ENCODE results near the gene STN1.

STN1 gene

DNA sequence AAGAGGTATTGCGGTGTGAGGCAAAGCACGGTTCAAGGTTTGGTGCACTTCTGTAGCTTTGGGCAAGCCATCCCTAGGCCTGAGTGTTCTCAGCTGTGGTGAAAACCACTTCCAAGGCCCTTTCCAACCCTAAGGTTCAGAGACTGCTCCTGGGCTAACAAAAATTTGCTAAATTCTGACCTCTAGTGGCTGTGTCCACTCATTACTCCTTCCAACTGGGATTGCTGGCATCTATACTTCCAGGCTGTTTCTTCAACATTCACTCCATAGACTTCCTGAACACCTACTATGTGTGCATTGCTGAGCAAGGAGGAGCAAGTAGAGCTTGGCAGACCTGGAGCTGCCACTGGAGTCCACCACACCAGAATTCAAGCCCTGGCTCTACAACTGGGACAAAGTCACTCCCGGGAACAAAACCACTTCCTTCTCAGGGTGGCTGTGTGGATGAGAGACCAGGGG lies 33.3 kb downstream of the STN1 start:
- TF ChIP-seq, protein P1, sequence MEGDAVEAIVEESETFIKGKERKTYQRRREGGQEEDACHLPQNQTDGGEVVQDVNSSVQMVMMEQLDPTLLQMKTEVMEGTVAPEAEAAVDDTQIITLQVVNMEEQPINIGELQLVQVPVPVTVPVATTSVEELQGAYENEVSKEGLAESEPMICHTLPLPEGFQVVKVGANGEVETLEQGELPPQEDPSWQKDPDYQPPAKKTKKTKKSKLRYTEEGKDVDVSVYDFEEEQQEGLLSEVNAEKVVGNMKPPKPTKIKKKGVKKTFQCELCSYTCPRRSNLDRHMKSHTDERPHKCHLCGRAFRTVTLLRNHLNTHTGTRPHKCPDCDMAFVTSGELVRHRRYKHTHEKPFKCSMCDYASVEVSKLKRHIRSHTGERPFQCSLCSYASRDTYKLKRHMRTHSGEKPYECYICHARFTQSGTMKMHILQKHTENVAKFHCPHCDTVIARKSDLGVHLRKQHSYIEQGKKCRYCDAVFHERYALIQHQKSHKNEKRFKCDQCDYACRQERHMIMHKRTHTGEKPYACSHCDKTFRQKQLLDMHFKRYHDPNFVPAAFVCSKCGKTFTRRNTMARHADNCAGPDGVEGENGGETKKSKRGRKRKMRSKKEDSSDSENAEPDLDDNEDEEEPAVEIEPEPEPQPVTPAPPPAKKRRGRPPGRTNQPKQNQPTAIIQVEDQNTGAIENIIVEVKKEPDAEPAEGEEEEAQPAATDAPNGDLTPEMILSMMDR (IDR thresholded peaks at IDR 0.05): peak; percentile 75

DNA sequence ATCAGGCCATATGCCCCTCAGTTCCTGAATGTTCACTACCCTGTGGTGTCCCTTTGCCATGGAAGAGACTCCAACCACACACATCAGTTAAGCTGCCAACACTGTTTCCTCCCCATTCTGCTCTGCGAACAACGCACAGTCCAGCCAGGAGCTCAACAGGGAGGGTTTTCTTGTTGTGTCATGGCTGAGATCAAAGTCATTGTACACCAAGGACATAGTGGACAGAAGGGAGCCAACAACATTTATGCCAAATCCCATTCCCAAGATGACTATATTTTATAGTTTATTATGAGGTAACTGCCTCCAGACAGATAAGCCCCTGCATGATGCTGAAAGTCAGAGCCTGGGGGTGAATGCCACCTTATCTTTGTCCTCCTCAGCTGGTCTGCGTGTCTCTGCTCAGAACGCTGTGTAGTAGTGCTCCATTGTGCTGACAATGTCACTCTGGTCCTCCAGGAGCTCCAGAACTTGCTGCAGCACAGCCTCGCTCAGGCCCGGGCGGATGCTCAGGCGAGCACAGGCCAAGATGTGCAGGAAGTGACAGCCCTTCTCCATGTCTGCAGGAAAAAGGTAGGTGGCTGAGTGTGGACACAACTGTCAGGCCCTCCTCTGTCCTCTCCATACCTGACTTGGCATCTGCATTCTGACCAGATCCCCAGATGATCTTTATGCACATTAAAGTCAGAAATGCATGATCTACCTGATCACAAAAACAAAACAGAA lies 35.5 kb downstream of the STN1 start:
- TF ChIP-seq, protein P1 (IDR thresholded peaks at IDR 0.05): no peak

DNA sequence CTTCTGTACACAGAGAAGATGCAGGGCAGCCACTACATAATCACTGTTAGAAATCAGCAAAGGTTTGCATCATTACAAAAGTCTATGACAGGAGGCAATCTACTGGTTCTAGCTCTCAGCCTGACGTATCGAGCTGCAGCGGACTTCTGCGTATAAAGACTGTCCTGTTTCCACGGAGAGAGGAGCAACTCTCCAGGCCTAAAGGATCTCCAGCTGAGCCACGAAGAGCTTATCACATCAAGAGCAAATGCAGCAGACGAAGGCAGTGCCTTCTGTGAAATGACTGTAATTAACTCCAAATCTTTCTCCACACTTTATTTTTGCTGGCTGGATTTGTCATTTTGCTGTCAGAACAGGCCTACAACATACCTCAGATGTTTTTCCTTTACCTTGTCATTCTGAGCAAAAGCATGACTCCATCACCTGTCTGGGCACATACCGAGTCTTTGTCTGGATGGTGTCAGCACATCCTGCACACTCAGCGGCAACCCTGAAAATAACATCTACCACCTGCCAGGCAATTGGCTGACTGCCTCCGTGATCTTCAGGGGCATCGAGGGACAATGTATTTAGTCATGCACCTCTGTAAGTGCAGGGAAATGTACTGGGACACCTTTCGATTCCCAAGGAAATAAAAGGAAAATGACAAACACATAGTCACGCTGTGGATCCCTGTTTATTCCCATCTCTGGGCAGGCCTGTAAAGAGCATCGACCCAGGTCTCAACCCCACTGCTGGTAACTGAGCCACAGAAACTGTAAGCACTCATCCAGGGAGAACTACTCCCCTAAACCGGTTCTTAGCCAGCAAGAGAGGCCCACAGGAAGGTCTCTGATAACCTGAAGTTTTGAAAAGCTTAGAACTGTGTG lies 36.3 kb downstream of the STN1 start:
- TF ChIP-seq, protein P1 (IDR thresholded peaks at IDR 0.05): no peak

DNA sequence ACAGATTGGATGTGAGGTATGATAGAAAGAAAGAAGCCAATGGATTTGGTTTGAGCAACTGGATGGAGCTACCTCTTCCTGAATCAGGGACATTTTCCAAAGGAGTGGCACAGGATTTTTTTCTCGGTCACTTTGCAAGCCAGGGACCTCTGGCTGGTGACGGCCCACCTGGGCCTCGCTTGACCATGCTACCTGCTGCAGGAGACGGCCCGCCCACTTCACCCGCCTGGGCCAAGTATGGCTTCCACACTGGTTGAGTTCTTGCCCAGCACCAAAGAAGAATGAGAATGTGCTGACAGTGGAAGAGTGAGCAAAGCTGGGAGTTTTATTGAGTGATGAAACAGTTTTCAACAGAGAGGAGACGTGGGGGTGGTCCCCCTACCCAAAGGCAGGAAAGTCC lies 38.2 kb downstream of the STN1 start:
- TF ChIP-seq, protein P1 (IDR thresholded peaks at IDR 0.05): no peak

DNA sequence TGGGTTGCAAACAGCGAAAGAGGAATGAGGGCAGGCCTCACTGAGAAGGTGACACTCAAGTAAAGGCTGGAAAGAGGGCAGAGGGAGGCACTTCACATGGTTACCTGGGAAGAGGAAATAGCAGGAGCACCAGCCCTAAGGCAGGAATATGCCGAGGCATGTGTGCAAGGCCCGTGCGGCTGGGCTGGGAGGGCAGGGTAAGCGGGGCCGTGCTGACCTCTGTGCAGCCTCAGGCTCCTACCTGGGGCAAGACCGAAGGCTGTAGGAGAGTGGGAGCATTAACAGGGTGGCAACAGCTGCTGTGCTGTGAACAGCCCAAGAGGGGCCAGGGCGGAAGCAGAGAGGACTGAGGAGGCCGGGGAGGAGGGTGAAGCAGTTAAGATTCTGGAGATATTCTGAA lies 38.6 kb downstream of the STN1 start:
- TF ChIP-seq, protein P1 (IDR thresholded peaks at IDR 0.05): no peak

DNA sequence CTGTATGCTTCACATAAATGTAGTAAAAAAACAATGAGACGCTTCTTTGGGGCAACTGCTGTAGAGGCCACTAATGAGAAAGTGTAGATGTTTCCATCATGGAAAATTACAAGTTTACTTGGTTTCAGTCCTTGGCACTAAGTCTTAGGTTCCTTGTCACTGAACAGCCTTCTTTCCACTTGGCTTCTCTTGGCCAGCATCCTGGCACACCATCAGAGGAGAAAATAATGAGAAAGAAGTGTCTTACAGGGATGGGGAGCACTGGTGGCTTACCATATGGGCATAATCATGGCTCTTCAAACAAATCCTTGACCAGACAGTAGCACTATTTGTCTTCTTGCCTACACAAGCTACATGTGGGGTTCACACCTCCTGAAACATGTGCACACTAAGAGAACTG lies 40.1 kb downstream of the STN1 start:
- TF ChIP-seq, protein P1 (IDR thresholded peaks at IDR 0.05): no peak

DNA sequence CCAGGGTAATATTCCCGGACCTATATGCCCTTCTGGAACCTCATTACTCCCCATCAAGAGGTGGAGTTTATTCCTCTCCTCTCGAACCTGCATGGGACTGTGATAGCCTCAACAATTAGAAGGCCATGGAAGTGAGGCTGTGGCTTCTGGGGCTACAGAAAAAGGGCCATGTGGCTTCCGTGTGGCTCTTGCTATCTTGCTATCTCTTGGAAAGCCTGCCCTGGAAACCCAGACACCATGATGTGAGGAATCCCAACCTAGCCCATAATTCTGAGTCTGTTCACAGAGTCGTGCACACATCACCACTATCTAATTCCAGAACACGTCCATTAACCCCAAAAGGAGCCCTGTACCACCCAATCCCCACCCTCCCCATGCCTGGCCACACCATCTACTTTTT lies 41.8 kb downstream of the STN1 start:
- TF ChIP-seq, protein P1 (IDR thresholded peaks at IDR 0.05): no peak

Measured in LNCAP (cell line).